ENCODE measurements around the gene CENPF. TPM values are rescaled to one million over a fixed set of nuclear protein-coding genes. Genes with fewer than 3 reads are reported as not detected.

The CENPF gene
- total RNA-seq, result 10 to 100 TPM; 13.8 to 26.3 (median 18.8) TPM

- peak in 4 of 6 experiments; percentile 3 to 55 (median 31) for TF ChIP-seq CTCF (IDR thresholded peaks at IDR 0.05)
- TF ChIP-seq POLR2A (IDR thresholded peaks at IDR 0.05), result peak in 1 of 4 donors; percentile 46
- Histone ChIP-seq H3K36me3 (no peaks in the 10 kb centered on the region), H3K27me3 (no peaks in the 10 kb centered on the region), H3K4me1 (peaks cover 0 to 23% (median 9%) of the 10 kb centered on the region in 3 donors), H3K4me3 (peak within 1 kb of the TSS; percentile 75 to 85 (median 80)), H3K27ac (peak within 1 kb of the TSS in 3 of 4 donors; percentile 49 to 61 (median 56)), H3K9me3 (no peaks in the 10 kb centered on the region)
- peak; percentile 67 for DNase-seq
- intact Hi-C loops (cut with DNase I), result no loop called here
- WGBS, 2 donors, result 1 to 2% methylated on average over 19 to 35 of the region's 65 CpGs
Measured at GRCh38 chr1:214602764-214603657, at the start of gene CENPF. CENPF (plus strand) TSS chr1:214603195; CDS start chr1:214613755, 10,560 bp downstream.

- intact Hi-C loops (cut with DNase I), result no loop called here
- H3K9me3 ChIP-seq, result no peaks in the 10 kb centered on the region
- no peak for DNase-seq
- WGBS, 2 donors, result 51 to 67% methylated on average over 7 to 8 of the region's 8 CpGs
- no peak for TF ChIP-seq CTCF (IDR thresholded peaks at IDR 0.05)
- no peak for TF ChIP-seq POLR2A (IDR thresholded peaks at IDR 0.05)
- no peaks in the 10 kb centered on the region for H3K4me1 ChIP-seq
- no peak overlapping the region for H3K4me3 ChIP-seq
- H3K36me3 ChIP-seq, result no peaks in the 10 kb centered on the region
- peaks cover 0 to 14% (median 0%) of the 10 kb centered on the region in 4 donors for H3K27me3 ChIP-seq
- H3K27ac ChIP-seq, result no peak overlapping the region
Measured at GRCh38 chr1:214557952-214558735, 44.9 kb upstream of the CENPF start.

GRCh38 chr1:214563881-214564280 lies 39.1 kb upstream of the CENPF start:
- H3K36me3 ChIP-seq, result no peaks in the 10 kb centered on the region
- intact Hi-C loops (cut with DNase I), result no loop called here
- peaks cover 0 to 14% (median 0%) of the 10 kb centered on the region in 4 donors for H3K27me3 ChIP-seq
- no peak overlapping the region for H3K4me3 ChIP-seq
- no peaks in the 10 kb centered on the region for H3K9me3 ChIP-seq
- peaks cover 0 to 8% (median 0%) of the 10 kb centered on the region in 3 donors for H3K4me1 ChIP-seq
- DNase-seq, result no peak
- TF ChIP-seq POLR2A (IDR thresholded peaks at IDR 0.05), result no peak
- TF ChIP-seq CTCF (IDR thresholded peaks at IDR 0.05), result no peak
- H3K27ac ChIP-seq, result no peak overlapping the region

GRCh38 chr1:214565310-214565709 lies 37.7 kb upstream of the CENPF start:
- Histone ChIP-seq H3K4me3 (no peak overlapping the region), H3K27me3 (peaks cover 0 to 14% (median 0%) of the 10 kb centered on the region in 4 donors), H3K27ac (no peak overlapping the region), H3K9me3 (no peaks in the 10 kb centered on the region), H3K4me1 (peaks cover 0 to 20% (median 0%) of the 10 kb centered on the region in 3 donors), H3K36me3 (no peaks in the 10 kb centered on the region)
- no peak for DNase-seq
- WGBS, 2 donors, result 65 to 90% methylated on average over 1 of the region's 1 CpG
- TF ChIP-seq CTCF (IDR thresholded peaks at IDR 0.05), result no peak
- intact Hi-C loops (cut with DNase I), result no loop called here

Data from esophagus squamous epithelium (tissue), 5 donors.